DOHH2 (cell line): Measurements from ENCODE around the gene XPO6.

Source experiments
- H3F3A ChIP-seq: fragments of 200-600 bp; sonication (generic), shearing (Covaris generic); 2 replicates; pipeline ENCODE4 v1.6.0; 2016; ENCODE audit warnings: antibody characterized with exemption, mild to moderate bottlenecking; ENCODE audit not compliant: control insufficient read depth, insufficient read depth
- H3K27ac ChIP-seq: fragments of 200-600 bp; sonication (generic); 2 replicates; pipeline ENCODE4 v1.5.1; 2014; ENCODE audit warnings: low read depth, mild to moderate bottlenecking, low read length, moderate library complexity
- H3K27me3 ChIP-seq: fragments of 200-600 bp; sonication (generic); 2 replicates; pipeline ENCODE4 v1.6.1; 2014; ENCODE audit warnings: mild to moderate bottlenecking, low read length, mixed read lengths; ENCODE audit not compliant: control insufficient read depth
- H3K36me3 ChIP-seq: fragments of 200-600 bp; sonication (generic); 2 replicates; pipeline ENCODE4 v1.6.1; 2014; ENCODE audit warnings: mild to moderate bottlenecking, low read length, moderate library complexity, mixed read lengths; ENCODE audit not compliant: control insufficient read depth
- H3K4me1 ChIP-seq: fragments of 200-600 bp; sonication (generic); 2 replicates; pipeline ENCODE4 v1.6.1; 2014; ENCODE audit warnings: mild to moderate bottlenecking, low read length, mixed read lengths; ENCODE audit not compliant: control insufficient read depth
- H3K4me2 ChIP-seq: fragments of 200-600 bp; sonication (generic); 2 replicates; pipeline ENCODE4 v1.6.0; 2014; ENCODE audit warnings: mild to moderate bottlenecking, low read length, moderate library complexity
- H3K4me3 ChIP-seq: fragments of 200-600 bp; sonication (generic); 2 replicates; pipeline ENCODE4 v1.5.1; 2014; ENCODE audit warnings: mild to moderate bottlenecking, low read length, mixed read lengths
- H3K79me2 ChIP-seq: fragments of 200-600 bp; sonication (generic); 2 replicates; pipeline ENCODE4 v1.6.1; 2014; ENCODE audit warnings: mild to moderate bottlenecking, low read length, mixed read lengths; ENCODE audit not compliant: control insufficient read depth
- H3K9me2 ChIP-seq: fragments of 200-600 bp; sonication (generic); replicated peaks from 2 replicates; pipeline ENCODE4 v1.6.1; 2014; ENCODE audit warnings: mild to moderate bottlenecking, low read length, mixed read lengths; ENCODE audit not compliant: control insufficient read depth
- H3K9me3 ChIP-seq: fragments of 200-600 bp; sonication (generic); 2 replicates; pipeline ENCODE4 v1.6.1; 2014; ENCODE audit warnings: antibody characterized with exemption, low read length, mixed read lengths; ENCODE audit not compliant: control insufficient read depth, insufficient read depth
- H4K20me1 ChIP-seq: fragments of 200-600 bp; sonication (generic); 2 replicates; pipeline ENCODE4 v1.6.0; 2014; ENCODE audit warnings: low read depth, mild to moderate bottlenecking, antibody characterized with exemption, low read length, moderate library complexity; ENCODE audit not compliant: control insufficient read depth, insufficient read depth
- CTCF ChIP-seq: fragments of 200-600 bp; sonication (generic); IDR thresholded peaks from one replicate; pipeline ENCODE4 v1.5.1; 2014; ENCODE audit warnings: antibody characterized with exemption, mild to moderate bottlenecking, low read depth, low read length; ENCODE audit not compliant: poor library complexity, severe bottlenecking
- EZH2phosphoT487 ChIP-seq: fragments of 200-600 bp; sonication (generic); IDR thresholded peaks from 2 replicates; pipeline ENCODE4 v1.6.1; 2017; ENCODE audit warnings: borderline replicate concordance, mild to moderate bottlenecking, antibody characterized with exemption, low read length, moderate library complexity, mixed read lengths

The XPO6 gene

GRCh38 chr16:28145796-28146195 lies 66.0 kb downstream of the XPO6 start:
- TF ChIP-seq CTCF (no peak), EZH2phosphoT487 (no peak)
- H3K27ac ChIP-seq = no peak overlapping the region
- peaks cover 76% of the 10 kb centered on the region for H3K36me3 ChIP-seq
- H3K27me3 ChIP-seq = no peaks in the 10 kb centered on the region
- no peak overlapping the region for H3K4me2 ChIP-seq
- H3F3A ChIP-seq = peaks cover 31% of the 10 kb centered on the region
- peaks cover 27% of the 10 kb centered on the region for H3K79me2 ChIP-seq
- no peaks in the 10 kb centered on the region for H3K9me2 ChIP-seq
- H3K9me3 ChIP-seq = no peaks in the 10 kb centered on the region
- H4K20me1 ChIP-seq = no peaks in the 10 kb centered on the region
- no peak overlapping the region for H3K4me3 ChIP-seq
- H3K4me1 ChIP-seq = peaks cover 50% of the 10 kb centered on the region

- Histone ChIP-seq H3K4me3 (peak overlapping the region; percentile 70), H3K4me1 (peaks cover 75% of the 10 kb centered on the region), H3K27me3 (no peaks in the 10 kb centered on the region), H3F3A (peaks cover 35% of the 10 kb centered on the region), H3K9me2 (no peaks in the 10 kb centered on the region), H3K79me2 (peaks cover 55% of the 10 kb centered on the region), H4K20me1 (no peaks in the 10 kb centered on the region), H3K9me3 (no peaks in the 10 kb centered on the region), H3K4me2 (peak overlapping the region; percentile 87), H3K36me3 (peaks cover 68% of the 10 kb centered on the region), H3K27ac (peak overlapping the region; percentile 94)
- TF ChIP-seq EZH2phosphoT487 = no peak
- peak; percentile 40 for TF ChIP-seq CTCF
These were observed 70.8 kb downstream of the XPO6 start for GRCh38 chr16:28140788-28141618.

GRCh38 chr16:28139530-28139929 lies 72.2 kb downstream of the XPO6 start:
- TF ChIP-seq EZH2phosphoT487 (no peak), CTCF (no peak)
- Histone ChIP-seq H3K9me3 (no peaks in the 10 kb centered on the region), H3K4me2 (no peak overlapping the region), H3K9me2 (no peaks in the 10 kb centered on the region), H3K4me3 (no peak overlapping the region), H3K36me3 (peaks cover 69% of the 10 kb centered on the region), H3K27me3 (no peaks in the 10 kb centered on the region), H3K4me1 (peaks cover 65% of the 10 kb centered on the region), H3K79me2 (peaks cover 52% of the 10 kb centered on the region), H4K20me1 (no peaks in the 10 kb centered on the region), H3F3A (peaks cover 27% of the 10 kb centered on the region), H3K27ac (no peak overlapping the region)
